Posterior vena cava (tissue), 2 donors: ENCODE measurements around the gene RASD1. TPM values are rescaled to one million over a fixed set of nuclear protein-coding genes. Genes with fewer than 3 reads are reported as not detected.

Source experiments
- DNase-seq: peaks from one replicate; pipeline ENCODE4 v3.0.0-alpha.2; 2020; ENCODE audit warnings: low spot score
- intact Hi-C, 2 donors: fragments of 100-400 bp; cut with DNase I; formaldehyde crosslinking; loops; one replicate each; pipeline versions ENCODE4 v1.14.1 to v1.14.2; 2022 to 2023
- total RNA-seq, 2 donors: library from RNA; stranded (reverse); fragmentation: NEBNext Ultra II Directional; extraction: Animal tissue kit (Norgen Biotek cat#: 25700); gene quantifications; one replicate each; pipeline ENCODE4 v1.2.1, GENCODE V29; 2021
- donor health status: DM: yes; HTN: yes; CAD: no.
- donor health status: DM: yes; HTN: yes; CAD: no.

Gene RASD1
- total RNA-seq, 2 donors from 2014 or later, result 7.4 to 40.3 TPM

DNA sequence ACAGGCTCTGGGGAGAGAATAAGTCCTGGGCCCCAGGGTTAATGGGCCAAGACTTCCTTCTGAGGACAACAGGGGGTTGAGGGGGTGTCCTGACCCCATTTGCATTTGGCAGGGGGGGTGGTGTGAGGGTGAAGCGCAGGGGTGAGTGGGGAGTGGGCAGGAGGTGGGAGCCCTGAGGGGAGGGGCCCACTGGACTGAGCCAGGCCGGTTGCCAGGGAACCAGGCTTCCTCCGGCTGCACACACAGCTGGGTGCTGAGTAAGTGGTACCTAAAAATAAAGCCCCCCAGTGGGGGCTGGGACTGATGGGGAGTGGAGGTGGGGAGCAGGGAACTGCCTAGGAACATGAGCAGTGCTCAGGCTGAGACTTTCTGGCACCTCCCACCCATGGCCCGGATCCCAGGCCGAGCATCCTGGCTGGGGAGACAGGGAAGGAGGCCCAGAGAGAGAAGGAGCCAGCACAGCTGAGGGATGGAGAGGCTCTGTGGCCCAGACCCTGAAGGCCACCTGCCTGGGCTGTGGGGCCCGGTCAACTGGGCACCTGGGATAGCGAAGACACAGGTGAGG lies 7.5 kb upstream of the RASD1 start:
- intact Hi-C loops, result no loop called here
- DNase-seq, result no peak

- intact Hi-C loops, result no loop called here
- DNase-seq, result no peak
Measured at GRCh38 chr17:17502741-17503565, 6.8 kb upstream of the RASD1 start.

DNA sequence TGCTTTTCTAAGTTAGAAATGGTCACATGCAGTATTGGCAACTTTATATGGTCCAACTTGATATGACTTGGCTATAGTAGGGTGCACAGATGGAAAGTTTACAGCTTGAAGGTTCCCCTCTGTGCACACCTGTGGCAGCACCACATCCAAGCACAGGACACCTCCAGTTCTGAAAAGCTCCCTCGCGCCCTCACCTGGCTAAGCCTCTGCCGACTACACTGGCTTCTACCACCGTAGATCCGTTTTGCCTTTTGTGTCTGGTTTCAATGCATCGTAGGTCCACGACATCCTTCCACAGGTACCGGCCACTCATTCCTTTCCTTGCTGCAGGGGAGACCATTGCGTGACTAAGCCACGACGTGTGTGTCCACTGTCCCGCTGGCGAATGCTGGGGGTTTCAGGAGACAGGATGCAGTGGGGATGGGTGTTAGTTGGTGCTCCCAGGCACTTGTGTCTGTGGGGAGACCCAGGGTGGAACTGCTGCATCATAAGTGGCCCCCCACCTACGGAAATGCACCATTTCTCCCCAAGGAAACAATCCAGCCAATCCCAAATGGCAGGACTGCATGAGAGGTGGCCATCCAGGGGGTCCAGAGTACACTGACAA lies 4.9 kb upstream of the RASD1 start:
- DNase-seq, result no peak
- intact Hi-C loops, result no loop called here

DNA sequence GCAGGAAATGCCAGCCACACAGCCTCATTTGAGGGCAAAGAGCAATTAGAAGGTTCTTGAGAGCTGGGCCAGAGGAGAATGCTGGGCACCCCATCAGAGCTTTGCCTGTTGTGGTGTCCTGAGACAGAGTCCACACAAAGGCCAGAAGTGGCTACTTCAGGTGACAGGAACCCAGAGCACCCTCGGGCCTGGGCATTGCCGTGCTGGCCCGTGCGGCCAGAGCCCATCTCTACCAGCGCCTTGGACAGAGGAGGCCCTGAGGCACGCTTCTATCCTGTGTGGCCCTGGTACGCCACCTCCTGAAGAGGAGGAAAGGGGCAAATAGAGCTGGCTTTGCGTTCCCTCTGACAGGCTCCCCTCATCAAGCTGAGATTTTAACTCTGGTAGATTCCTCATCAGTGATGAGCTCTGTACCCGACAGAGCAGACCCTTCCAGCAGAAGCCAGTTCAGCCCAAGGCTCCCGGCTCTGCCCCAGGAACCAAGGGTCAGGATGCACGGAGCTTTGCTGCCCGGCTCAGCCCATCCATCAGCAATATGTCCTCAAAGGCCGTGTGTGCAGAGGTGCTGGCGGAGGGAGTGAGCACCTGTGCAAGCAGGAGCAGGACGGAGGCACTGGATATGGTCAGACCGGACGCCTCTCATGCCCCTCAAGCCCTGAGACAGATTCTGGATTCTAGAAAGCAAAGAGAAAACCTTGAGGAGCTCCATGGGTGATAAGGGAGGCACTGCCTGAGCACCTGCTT lies 3.4 kb upstream of the RASD1 start:
- intact Hi-C loops, result loop anchor here (10.0 kb wide), 4 partner anchors 85 to 145 kb away; no protein-coding TSS in a partner anchor
- DNase-seq, result peak; percentile 64

DNA sequence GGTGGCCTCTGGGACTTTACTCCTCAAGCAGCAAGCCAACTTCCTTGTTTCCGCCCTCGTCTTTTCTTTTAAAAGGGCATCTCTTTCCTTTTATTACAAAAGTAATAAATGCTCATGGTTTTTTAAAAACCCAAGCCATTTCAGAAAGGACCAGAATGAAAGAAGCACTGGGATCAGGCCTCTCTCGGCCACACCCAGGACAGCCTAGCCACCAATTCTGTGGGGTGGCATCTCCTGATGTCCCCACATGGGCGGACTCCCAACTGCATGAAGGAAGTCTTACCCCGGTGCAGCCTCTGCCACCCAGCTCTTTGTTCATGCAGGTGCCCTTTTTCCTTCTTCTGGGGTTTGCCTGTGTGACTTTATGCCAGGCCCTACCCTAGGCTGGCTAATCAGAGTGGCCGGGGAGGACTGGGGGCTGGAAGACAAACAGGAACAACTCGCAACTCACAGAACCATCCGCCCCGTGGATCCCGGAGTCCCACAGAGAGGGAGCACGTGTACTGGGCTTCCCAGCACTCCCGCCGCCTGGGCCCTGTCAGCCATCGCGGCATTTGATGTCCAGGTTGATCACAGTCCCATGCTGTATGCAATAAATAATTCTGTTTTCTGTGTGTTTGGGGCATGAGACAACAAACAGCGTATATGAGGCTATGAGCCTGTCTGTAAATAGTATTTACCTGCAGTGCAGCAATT lies 2.6 kb upstream of the RASD1 start:
- peak; percentile 81 for DNase-seq
- intact Hi-C loops, result loop anchor here (10.0 kb wide), 4 partner anchors 86 to 146 kb away; no protein-coding TSS in a partner anchor

GRCh38 chr17:17497845-17498520 lies 1.8 kb upstream of the RASD1 start:
- peak; percentile 49 for DNase-seq

GRCh38 chr17:17497065-17497844 lies 1.1 kb upstream of the RASD1 start:
- intact Hi-C loops, result loop anchor here (10.0 kb wide), 4 partner anchors 88 to 148 kb away; no protein-coding TSS in a partner anchor
- peak; percentile 58 for DNase-seq

More at GRCh38 chr17:17497845-17498520, 1.8 kb upstream of the RASD1 start:
- intact Hi-C loops, result loop anchor here (10.0 kb wide), 4 partner anchors 87 to 147 kb away; no protein-coding TSS in a partner anchor

GRCh38 chr17:17495536-17496188 lies 533 bp downstream of the RASD1 start:
- intact Hi-C loops, result loop anchor here (10.0 kb wide), 4 partner anchors 89 to 149 kb away; no protein-coding TSS in a partner anchor
- DNase-seq, result no peak

DNA sequence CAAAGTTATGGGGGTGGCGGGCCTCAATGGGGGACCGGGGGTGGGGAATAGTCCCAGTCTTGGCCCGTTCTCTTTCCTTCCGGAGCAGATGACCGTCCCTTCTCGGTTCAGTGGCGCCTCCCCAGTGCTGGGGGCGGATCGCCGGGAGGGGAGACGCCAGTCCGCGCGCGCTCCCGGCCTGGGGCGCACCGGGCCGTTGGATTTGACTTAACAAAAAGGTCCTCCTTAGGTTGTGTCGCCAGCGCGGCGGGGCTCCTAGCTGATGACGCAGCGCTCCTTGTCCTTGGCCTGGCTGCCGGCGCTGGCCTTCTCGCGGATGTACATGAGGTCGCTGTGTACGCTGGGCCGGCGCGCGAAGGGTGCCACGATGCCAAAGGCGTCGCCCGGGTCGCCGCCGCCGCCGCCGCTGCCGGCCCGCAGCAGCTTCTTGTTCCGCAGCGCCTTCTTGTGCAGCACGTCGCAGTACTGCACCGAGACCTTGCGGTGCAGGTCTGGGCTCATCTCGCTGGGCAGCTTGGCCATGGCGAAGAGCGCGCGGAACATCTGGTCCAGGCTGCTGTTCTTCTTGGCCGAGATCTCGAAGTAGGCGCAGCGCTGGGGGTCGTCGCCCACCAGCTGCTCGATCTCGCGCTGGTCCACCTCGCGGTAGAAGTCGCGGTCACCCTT lies 1.2 kb downstream of the RASD1 start:
- intact Hi-C loops, result loop anchor here (10.0 kb wide), 4 partner anchors 90 to 150 kb away; no protein-coding TSS in a partner anchor
- peak; percentile 91 for DNase-seq

- intact Hi-C loops, result loop anchor here (10.0 kb wide), 4 partner anchors 90 to 150 kb away; no protein-coding TSS in a partner anchor
- DNase-seq, result peak; percentile 79
Measured at GRCh38 chr17:17494499-17494869, 1.7 kb downstream of the RASD1 start.

DNA sequence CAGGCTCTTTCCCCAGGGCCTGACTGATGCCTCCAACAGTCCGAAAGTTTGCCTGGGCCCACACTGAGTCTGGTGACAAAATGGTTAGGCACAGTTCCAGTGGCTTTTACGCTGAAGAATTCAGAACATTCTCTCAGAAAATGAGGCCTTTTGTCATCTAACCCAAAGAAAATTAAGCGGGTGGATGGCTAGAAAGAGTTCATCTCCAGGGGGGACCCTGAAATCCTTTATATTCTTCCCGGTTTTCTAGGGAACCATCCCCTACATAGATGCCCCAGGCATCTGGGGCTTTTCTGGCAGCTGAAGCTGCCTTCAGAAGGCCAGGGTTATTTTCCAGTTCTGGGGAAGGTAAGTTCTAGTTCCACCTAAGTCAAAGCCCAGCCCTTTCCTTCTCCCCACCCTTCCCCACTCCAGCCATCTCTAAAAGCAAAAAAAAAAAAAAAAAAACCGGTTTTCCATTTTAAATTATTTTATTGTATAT lies 2.2 kb downstream of the RASD1 start:
- DNase-seq, result no peak
- intact Hi-C loops, result loop anchor here (10.0 kb wide), 4 partner anchors 91 to 151 kb away; no protein-coding TSS in a partner anchor

GRCh38 chr17:17493249-17493985 lies 2.8 kb downstream of the RASD1 start:
- DNase-seq, result peak; percentile 59

GRCh38 chr17:17492571-17492970 lies 3.6 kb downstream of the RASD1 start:
- intact Hi-C loops, result loop anchor here (10.0 kb wide), 4 partner anchors 92 to 152 kb away; no protein-coding TSS in a partner anchor
- no peak for DNase-seq

More at GRCh38 chr17:17493249-17493985, 2.8 kb downstream of the RASD1 start:
- intact Hi-C loops, result loop anchor here (10.0 kb wide), 4 partner anchors 91 to 151 kb away; no protein-coding TSS in a partner anchor

DNA sequence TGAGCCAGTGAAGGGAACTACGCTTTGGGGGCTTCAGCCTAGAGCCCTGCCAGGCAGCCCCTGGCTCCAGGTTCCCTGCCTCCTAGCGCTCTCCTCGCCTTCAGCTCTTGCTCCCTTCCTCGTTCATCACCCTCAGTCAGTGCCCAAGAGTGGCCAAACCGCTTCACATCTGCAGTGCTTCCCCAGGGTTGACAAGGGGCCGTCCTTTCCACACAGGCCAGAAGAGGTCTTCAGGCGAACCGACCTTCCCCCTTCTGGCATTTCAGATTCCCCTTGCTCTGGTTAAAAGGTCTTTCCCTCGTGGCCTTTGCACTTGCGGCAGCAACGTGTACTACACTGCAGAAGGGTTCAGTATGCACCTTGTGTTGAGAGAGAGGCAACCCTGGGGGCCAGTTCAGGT lies 4.1 kb downstream of the RASD1 start:
- intact Hi-C loops, result loop anchor here (10.0 kb wide), 4 partner anchors 93 to 153 kb away; no protein-coding TSS in a partner anchor
- no peak for DNase-seq

DNA sequence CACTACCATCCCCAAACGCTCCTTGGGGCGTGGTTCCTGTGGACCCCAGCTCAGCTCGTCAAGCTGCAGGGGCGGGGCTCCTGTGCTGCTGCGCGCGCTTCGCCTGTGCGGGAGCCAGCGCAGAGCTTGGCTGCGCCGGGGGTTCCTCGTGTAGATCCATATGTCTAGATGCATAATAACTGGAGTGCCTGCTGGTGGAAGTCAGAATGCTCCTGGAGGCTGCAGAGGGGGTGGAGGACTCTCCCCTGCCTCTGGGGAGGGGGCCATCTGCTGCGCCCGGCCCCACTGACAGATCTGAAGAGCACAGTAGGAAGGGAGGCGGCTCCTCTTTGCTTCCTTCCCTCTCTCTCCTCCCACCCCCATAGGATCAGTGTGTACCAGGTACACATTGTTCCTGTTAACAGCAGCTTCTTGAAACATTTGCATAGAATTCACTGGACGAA lies 4.6 kb downstream of the RASD1 start:
- intact Hi-C loops, result loop anchor here (10.0 kb wide), 4 partner anchors 93 to 153 kb away; no protein-coding TSS in a partner anchor
- no peak for DNase-seq
